Transverse colon (tissue), 4 donors: ENCODE measurements around the gene OLFM2.

Source experiments
- CTCF ChIP-seq, 5 experiments: fragments of 200-600 bp in 3 of 5; fragments of 450-650 bp in 2 of 5; sonication (generic) in 3 of 5; IDR thresholded peaks; 1 replicate in 2 of 5; 2 replicates in 3 of 5; pipeline ENCODE4 v1.5.1; 2016 to 2017; ENCODE audit warnings: antibody characterized with exemption in 5 of 5, inconsistent platforms in 3 of 5, mild to moderate bottlenecking in 2 of 5, moderate library complexity in 1 of 5
- EP300 ChIP-seq: sonication (generic); formaldehyde crosslinking; IDR thresholded peaks from one replicate; pipeline ENCODE4 v1.6.1; 2017; ENCODE audit warnings: antibody characterized with exemption, low read depth
- POLR2A ChIP-seq: fragments of 450-650 bp; IDR thresholded peaks from one replicate; pipeline ENCODE4 v1.6.1; 2016; ENCODE audit warnings: antibody characterized with exemption, mild to moderate bottlenecking, moderate library complexity
- POLR2AphosphoS5 ChIP-seq, 3 donors: sonication (generic); formaldehyde crosslinking; IDR thresholded peaks; one replicate each; pipeline ENCODE4 v1.6.1; 2016; ENCODE audit warnings: antibody characterized with exemption in 3 of 3

GRCh38 chr19:9917321-9917720, 19.0 kb downstream of the OLFM2 start:
- TF ChIP-seq CTCF (IDR thresholded peaks at IDR 0.05) (no peak), POLR2A (no peak), POLR2AphosphoS5 (IDR thresholded peaks at IDR 0.05) (no peak), EP300 (no peak)
